Measurements from ENCODE around the gene KNG1. TPM values are rescaled to one million over a fixed set of nuclear protein-coding genes. Genes with fewer than 3 reads are reported as not detected.

KNG1 gene
- total RNA-seq, 1 donor from 2014 or later: not detected

DNA sequence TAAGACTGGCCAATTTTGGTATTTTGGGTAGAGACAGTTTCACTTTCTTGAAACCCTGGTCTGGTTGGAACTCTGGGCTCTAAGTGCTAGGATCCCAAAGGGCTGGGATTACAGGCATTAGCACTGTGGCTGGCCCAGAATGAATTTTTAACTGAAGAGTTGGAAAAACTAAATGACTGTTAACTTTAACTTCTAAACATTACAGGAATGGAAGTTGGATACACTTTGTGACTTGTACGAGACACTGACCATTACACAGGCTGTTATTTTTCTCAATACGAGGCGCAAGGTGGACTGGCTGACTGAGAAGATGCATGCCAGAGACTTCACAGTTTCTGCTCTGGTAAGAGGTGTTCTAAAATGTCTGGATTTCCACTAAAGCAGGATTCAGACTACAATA is 69.8 kb downstream of the KNG1 start:
- TF ChIP-seq, protein P1, sequence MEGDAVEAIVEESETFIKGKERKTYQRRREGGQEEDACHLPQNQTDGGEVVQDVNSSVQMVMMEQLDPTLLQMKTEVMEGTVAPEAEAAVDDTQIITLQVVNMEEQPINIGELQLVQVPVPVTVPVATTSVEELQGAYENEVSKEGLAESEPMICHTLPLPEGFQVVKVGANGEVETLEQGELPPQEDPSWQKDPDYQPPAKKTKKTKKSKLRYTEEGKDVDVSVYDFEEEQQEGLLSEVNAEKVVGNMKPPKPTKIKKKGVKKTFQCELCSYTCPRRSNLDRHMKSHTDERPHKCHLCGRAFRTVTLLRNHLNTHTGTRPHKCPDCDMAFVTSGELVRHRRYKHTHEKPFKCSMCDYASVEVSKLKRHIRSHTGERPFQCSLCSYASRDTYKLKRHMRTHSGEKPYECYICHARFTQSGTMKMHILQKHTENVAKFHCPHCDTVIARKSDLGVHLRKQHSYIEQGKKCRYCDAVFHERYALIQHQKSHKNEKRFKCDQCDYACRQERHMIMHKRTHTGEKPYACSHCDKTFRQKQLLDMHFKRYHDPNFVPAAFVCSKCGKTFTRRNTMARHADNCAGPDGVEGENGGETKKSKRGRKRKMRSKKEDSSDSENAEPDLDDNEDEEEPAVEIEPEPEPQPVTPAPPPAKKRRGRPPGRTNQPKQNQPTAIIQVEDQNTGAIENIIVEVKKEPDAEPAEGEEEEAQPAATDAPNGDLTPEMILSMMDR (IDR thresholded peaks at IDR 0.05; ENCODE audit: unreplicated experiment): no peak
- Mint-ChIP-seq H3K27ac (ENCODE audit: unreplicated experiment) (no peak overlapping the region), H3K4me1 (ENCODE audit: unreplicated experiment) (peaks cover 43% of the 10 kb centered on the region), H3K27me3 (ENCODE audit: unreplicated experiment) (peaks cover 15% of the 10 kb centered on the region), H3K9me3 (ENCODE audit: unreplicated experiment) (no peaks in the 10 kb centered on the region), H3K36me3 (ENCODE audit: low read depth, unreplicated experiment) (peaks cover 66% of the 10 kb centered on the region), H3K4me3 (ENCODE audit: unreplicated experiment) (peak overlapping the region; percentile 62)
- DNase-seq (ENCODE audit: low spot score): no peak

DNA sequence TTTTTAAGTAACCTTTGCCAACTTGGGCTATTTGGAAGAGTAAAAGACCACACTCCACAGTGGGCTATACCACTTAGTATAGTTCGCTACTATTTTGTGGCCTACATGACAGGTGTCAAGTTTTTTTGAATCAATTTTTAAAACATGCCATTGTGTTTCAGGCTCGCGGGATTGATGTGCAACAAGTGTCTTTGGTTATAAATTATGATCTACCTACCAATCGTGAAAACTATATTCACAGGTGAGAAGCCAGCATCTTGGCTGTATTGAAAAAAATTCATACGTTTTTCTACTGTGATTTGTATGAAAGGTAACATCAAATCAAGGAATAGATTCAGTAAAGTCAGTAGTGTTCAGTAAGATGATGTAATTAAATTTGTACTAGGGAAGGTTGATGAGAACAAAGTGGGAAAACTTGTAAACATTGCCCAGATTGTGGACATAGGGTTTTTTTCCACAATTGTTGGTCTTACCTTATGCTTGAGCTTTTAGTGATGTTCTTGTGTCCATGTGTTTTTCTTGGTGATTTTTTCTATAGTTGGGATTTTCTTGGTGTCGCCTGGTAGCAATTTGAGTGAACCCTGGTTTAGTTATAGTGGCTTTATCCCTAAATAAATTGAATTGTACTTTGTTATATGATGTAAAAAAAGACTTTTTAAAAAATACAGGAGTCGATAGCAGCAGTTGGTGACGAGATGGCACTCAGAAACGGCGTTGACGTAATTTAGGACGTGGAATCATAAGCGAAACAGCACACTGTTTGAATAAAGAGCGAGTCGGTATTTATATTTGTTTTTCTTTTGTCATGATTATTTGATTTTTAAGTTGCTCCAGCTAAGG is 70.7 kb downstream of the KNG1 start:
- Mint-ChIP-seq H3K4me1 (ENCODE audit: unreplicated experiment) (peaks cover 41% of the 10 kb centered on the region), H3K27me3 (ENCODE audit: unreplicated experiment) (peaks cover 12% of the 10 kb centered on the region), H3K4me3 (ENCODE audit: unreplicated experiment) (peak overlapping the region; percentile 33), H3K36me3 (ENCODE audit: low read depth, unreplicated experiment) (peaks cover 63% of the 10 kb centered on the region), H3K9me3 (ENCODE audit: unreplicated experiment) (no peaks in the 10 kb centered on the region), H3K27ac (ENCODE audit: unreplicated experiment) (peak overlapping the region; percentile 22)
- TF ChIP-seq, protein P1 (IDR thresholded peaks at IDR 0.05; ENCODE audit: unreplicated experiment): no peak
- DNase-seq (ENCODE audit: low spot score): no peak

DNA sequence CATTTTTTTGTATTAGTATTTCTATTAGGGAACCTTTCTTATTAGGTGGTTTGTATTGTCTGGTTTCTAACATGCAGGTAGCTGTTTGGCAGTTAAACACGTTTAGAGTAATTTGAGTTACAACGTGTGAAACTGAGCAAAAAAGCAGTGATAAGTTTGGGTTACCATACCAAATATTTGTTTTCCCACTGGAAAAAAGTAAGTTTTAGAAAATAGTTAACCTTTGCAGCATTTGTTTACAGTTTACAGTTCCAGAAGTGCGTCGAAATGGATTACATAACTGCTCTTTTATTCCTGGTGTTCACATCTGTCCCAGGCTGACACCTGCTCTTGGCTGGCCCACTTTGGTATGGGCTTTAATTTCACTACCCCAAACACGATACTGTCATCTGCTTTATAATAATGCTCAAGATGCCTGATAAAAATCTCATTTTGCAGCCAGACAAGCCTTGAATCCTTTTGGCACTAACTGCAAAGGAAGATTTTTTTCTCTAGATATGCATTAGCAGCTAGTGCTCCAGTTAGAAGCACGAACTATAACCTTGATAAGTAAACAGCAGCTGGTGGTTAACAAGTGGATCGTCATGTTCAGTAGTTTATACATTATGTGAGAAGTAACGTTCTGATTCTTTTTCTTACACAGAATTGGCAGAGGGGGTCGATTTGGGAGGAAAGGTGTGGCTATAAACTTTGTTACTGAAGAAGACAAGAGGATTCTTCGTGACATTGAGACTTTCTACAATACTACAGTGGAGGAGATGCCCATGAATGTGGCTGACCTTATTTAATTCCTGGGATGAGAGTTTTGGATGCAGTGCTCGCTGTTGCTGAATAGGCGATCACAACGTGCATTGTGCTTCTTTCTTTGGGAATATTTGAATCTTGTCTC is 71.6 kb downstream of the KNG1 start:
- Mint-ChIP-seq H3K9me3 (ENCODE audit: unreplicated experiment) (no peaks in the 10 kb centered on the region), H3K27me3 (ENCODE audit: unreplicated experiment) (peaks cover 6% of the 10 kb centered on the region), H3K36me3 (ENCODE audit: low read depth, unreplicated experiment) (peaks cover 59% of the 10 kb centered on the region), H3K4me1 (ENCODE audit: unreplicated experiment) (peaks cover 37% of the 10 kb centered on the region), H3K4me3 (ENCODE audit: unreplicated experiment) (peak overlapping the region; percentile 69), H3K27ac (ENCODE audit: unreplicated experiment) (no peak overlapping the region)
- DNase-seq (ENCODE audit: low spot score): no peak
- TF ChIP-seq, protein P1 (IDR thresholded peaks at IDR 0.05; ENCODE audit: unreplicated experiment): no peak

DNA sequence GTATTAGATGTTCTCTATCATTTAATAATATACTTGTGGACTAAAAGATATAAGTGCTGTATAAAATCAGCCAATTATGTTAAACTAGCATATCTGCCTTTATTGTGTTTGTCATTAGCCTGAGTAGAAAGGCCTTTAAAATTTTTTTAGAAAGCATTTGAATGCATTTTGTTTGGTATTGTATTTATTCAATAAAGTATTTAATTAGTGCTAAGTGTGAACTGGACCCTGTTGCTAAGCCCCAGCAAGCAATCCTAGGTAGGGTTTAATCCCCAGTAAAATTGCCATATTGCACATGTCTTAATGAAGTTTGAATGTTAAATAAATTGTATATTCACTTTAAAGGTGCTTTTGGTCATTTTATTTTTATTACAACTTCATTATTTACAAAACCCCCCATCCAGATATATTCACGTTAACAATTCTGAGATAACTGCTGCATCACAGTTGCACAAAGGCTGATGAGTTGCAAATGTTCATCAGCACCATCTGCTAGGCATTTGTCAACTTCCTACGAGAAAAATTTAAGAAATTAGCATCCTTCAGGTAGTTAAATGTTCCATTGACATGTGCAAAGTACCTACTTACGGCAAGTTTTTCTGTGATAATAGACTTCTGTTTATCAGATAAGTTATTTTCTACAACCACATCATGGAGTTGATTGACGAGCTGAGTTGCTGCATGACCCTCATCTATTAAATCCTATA is 72.5 kb downstream of the KNG1 start:
- Mint-ChIP-seq H3K4me1 (ENCODE audit: unreplicated experiment) (peaks cover 29% of the 10 kb centered on the region), H3K9me3 (ENCODE audit: unreplicated experiment) (no peaks in the 10 kb centered on the region), H3K36me3 (ENCODE audit: low read depth, unreplicated experiment) (peaks cover 57% of the 10 kb centered on the region), H3K27ac (ENCODE audit: unreplicated experiment) (no peak overlapping the region), H3K4me3 (ENCODE audit: unreplicated experiment) (no peak overlapping the region), H3K27me3 (ENCODE audit: unreplicated experiment) (peaks cover 1% of the 10 kb centered on the region)
- DNase-seq (ENCODE audit: low spot score): no peak
- TF ChIP-seq, protein P1 (IDR thresholded peaks at IDR 0.05; ENCODE audit: unreplicated experiment): no peak
